CD4-positive, alpha-beta T cell (primary cell): Measurements from ENCODE around the gene KSR2. TPM values are rescaled to one million over a fixed set of nuclear protein-coding genes. Genes with fewer than 3 reads are reported as not detected.
"Not testable (repeated sequence)": the region's sequence is repeated elsewhere in the genome, so short reads cannot be mapped to it uniquely, and the experiment has no call there.

Experiments used
- ATAC-seq: fragments of 200-7000 bp; cut with Tn5 transposase; one replicate; pipeline ENCODE4 v1.10.0; 2022; ENCODE audit warnings: mild to moderate bottlenecking; ENCODE audit not compliant: poor library complexity
- CTCF ChIA-PET: fragments of 350-600 bp; sonication (Branson Sonifier 250); formaldehyde crosslinking; loops from one replicate; lab custom pipeline; 2021; ENCODE audit warnings: antibody characterized with exemption, inconsistent platforms; lab: Charles Lee
- POLR2A ChIA-PET: fragments of 350-600 bp; sonication (Branson Sonifier 250); formaldehyde crosslinking; loops from one replicate; lab custom pipeline; 2021; ENCODE audit warnings: antibody characterized with exemption, inconsistent platforms; lab: Charles Lee
- DNase-seq, 14 experiments: peaks; one replicate each; pipeline ENCODE4 v3.0.0-alpha.2; 2013 to 2020; ENCODE audit warnings: mixed read lengths in 2 of 14
- H3K27ac ChIP-seq, 2 donors: one replicate each; pipeline versions ENCODE4 v1.5.1 to v1.7.0; 2013; ENCODE audit warnings: low read length in 2 of 2, low read depth in 1 of 2, mild to moderate bottlenecking in 1 of 2
- H3K27me3 ChIP-seq, 2 experiments: 1 replicate in 1 of 2; 2 replicates in 1 of 2; pipeline versions ENCODE4 v1.6.1 to v1.7.0; 2013; ENCODE audit warnings: low read length in 2 of 2, control low read depth in 1 of 2, mild to moderate bottlenecking in 1 of 2, moderate library complexity in 1 of 2; ENCODE audit not compliant: insufficient read depth in 2 of 2, control insufficient read depth in 1 of 2
- H3K36me3 ChIP-seq: one replicate; pipeline ENCODE4 v1.6.1; 2013; ENCODE audit warnings: low read length, control low read depth; ENCODE audit not compliant: insufficient read depth
- H3K4me1 ChIP-seq: one replicate; pipeline ENCODE4 v1.6.1; 2013; ENCODE audit warnings: low read length, control low read depth; ENCODE audit not compliant: insufficient read depth
- H3K4me3 ChIP-seq: one replicate; pipeline ENCODE4 v1.5.1; 2013; ENCODE audit warnings: mild to moderate bottlenecking, low read length, moderate library complexity
- H3K9me3 ChIP-seq, 2 experiments: 1 replicate in 1 of 2; 2 replicates in 1 of 2; pipeline versions ENCODE4 v1.6.1 to v1.7.0; 2013; ENCODE audit warnings: low read length in 2 of 2, mild to moderate bottlenecking in 2 of 2, control low read depth in 1 of 2, moderate library complexity in 1 of 2; ENCODE audit not compliant: control insufficient read depth in 1 of 2, insufficient read depth in 1 of 2
- H3K27ac Mint-ChIP-seq: one replicate; pipeline ENCODE4 v1.8.0; 2020; ENCODE audit warnings: mixed read lengths
- H3K27me3 Mint-ChIP-seq: one replicate; pipeline ENCODE4 v1.8.0; 2021; ENCODE audit warnings: mixed read lengths
- H3K36me3 Mint-ChIP-seq: one replicate; pipeline ENCODE4 v1.8.0; 2021; ENCODE audit warnings: low read depth, mixed read lengths
- H3K4me1 Mint-ChIP-seq: one replicate; pipeline ENCODE4 v1.8.0; 2021; ENCODE audit warnings: low read depth, mixed read lengths
- H3K4me3 Mint-ChIP-seq: one replicate; pipeline ENCODE4 v1.8.0; 2020; ENCODE audit warnings: mild to moderate bottlenecking, mixed read lengths
- H3K9me3 Mint-ChIP-seq: one replicate; pipeline ENCODE4 v1.8.0; 2020; ENCODE audit warnings: mixed read lengths
- intact Hi-C, 2 experiments: fragments of 100-400 bp; cut with DNase I in 1 of 2; cut with micrococcal nuclease in 1 of 2; formaldehyde crosslinking; loops; one replicate each; pipeline versions ENCODE4 v1.15.1 to v1.9.0; 2023 to 2025; cut with DNase I, micrococcal nuclease
- total RNA-seq, 174 experiments: library from RNA in 2 of 174; stranded (reverse) in 2 of 174; gene quantifications; one replicate each; pipeline ENCODE4 v1.2.3 and lab custom pipeline; 2021 to 2026
- TF ChIP-seq, protein P1 (sequence below): fragments of 200-600 bp; IDR thresholded peaks from one replicate; pipeline ENCODE4 v1.8.0; 2022; ENCODE audit warnings: antibody characterized with exemption, mild to moderate bottlenecking

Gene KSR2
- total RNA-seq, 2 experiments from 2014 or later = 0.05 to 0.17 TPM

DNA sequence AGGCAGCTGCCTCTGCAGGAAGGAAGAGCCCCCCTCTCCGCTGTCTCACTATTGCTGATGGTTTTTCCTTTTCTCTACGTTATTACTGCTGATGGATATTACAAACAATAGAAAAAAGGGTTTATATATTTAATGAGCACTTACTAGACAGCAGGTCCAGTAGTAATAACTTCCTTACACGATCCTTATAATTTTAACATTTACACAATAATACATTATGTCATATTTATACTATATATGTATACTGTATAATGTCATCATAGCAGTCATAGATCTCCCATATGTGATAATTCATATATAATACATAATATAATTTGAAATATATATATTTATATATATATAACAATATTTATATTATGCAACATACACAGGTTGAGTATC lies 92.4 kb downstream of the KSR2 start:
- H3K36me3 Mint-ChIP-seq = no peaks in the 10 kb centered on the region
- Histone ChIP-seq H3K27me3 (peaks cover 7 to 14% of the 10 kb centered on the region in 2 experiments), H3K9me3 (peaks cover 0 to 5% of the 10 kb centered on the region in 2 experiments), H3K4me3 (no peak overlapping the region), H3K36me3 (no peaks in the 10 kb centered on the region), H3K4me1 (peaks cover 16% of the 10 kb centered on the region), H3K27ac (no peak overlapping the region)
- no peaks in the 10 kb centered on the region for H3K9me3 Mint-ChIP-seq
- TF ChIP-seq, protein P1, sequence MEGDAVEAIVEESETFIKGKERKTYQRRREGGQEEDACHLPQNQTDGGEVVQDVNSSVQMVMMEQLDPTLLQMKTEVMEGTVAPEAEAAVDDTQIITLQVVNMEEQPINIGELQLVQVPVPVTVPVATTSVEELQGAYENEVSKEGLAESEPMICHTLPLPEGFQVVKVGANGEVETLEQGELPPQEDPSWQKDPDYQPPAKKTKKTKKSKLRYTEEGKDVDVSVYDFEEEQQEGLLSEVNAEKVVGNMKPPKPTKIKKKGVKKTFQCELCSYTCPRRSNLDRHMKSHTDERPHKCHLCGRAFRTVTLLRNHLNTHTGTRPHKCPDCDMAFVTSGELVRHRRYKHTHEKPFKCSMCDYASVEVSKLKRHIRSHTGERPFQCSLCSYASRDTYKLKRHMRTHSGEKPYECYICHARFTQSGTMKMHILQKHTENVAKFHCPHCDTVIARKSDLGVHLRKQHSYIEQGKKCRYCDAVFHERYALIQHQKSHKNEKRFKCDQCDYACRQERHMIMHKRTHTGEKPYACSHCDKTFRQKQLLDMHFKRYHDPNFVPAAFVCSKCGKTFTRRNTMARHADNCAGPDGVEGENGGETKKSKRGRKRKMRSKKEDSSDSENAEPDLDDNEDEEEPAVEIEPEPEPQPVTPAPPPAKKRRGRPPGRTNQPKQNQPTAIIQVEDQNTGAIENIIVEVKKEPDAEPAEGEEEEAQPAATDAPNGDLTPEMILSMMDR = no peak
- DNase-seq (no peak), ATAC-seq (no peak)
- H3K27ac Mint-ChIP-seq = no peak overlapping the region
- peaks cover 6% of the 10 kb centered on the region for H3K4me1 Mint-ChIP-seq
- POLR2A ChIA-PET = no interaction called here
- H3K27me3 Mint-ChIP-seq = peaks cover 33% of the 10 kb centered on the region
- CTCF ChIA-PET = interaction anchor here (1.1 kb wide), 1 partner anchor 141 kb away, joined by 3 read pairs; no protein-coding TSS in a partner anchor
- no peak overlapping the region for H3K4me3 Mint-ChIP-seq
- intact Hi-C loops = loop anchor here (5.0 to 10.0 kb wide), 4 partner anchors 156 to 1668 kb away; partner anchors contain the start of gene SUDS3 (in 1 of the 2)

DNA sequence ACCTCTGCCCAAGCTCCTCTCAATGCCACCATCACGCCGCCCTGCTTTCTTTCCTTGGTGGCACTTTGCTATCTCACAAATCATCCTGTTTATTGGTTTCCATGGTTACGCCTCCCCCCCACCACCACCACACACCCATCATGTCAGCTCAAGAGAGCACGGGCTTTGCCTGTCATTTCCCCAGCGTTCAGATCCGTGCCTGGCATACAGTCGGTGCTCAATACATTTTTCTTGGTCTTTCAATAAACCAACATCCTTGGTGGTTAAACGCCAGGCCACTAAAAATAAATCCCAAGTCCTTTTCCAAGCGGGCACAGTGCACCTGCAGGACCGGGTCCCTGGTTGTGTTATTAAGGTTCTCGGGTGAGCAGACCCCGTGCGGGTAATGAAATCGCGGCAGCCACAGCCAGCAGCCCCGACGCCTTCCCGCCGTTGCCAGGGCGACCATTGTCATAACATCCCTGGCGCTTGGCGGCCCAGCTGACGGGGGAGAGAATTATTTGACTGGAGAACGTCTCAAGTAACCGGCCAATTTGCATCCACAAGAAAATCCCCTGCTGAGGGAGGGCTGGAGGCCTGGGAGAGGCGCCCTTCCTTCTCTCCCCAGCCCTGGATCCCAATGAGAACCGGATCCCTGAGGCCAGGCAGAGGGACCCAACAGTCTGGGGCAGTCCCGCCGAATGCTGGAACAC lies 92.9 kb downstream of the KSR2 start:
- intact Hi-C loops = loop anchor here (2.0 to 10.0 kb wide), 5 partner anchors 156 to 1669 kb away; partner anchors contain the start of gene SUDS3 (in 1 of the 2)
- TF ChIP-seq, protein P1 = no peak
- DNase-seq (peak in 13 of 14 experiments; percentile 2 to 81 (median 30)), ATAC-seq (peak; percentile 69)
- ChIA-PET CTCF (interaction anchor here (0.9 to 2.5 kb wide), 4 partner anchors 17 to 179 kb away, joined by 3 to 8 read pairs (median 4); no protein-coding TSS in a partner anchor), POLR2A (interaction anchor here (1.3 kb wide), 1 partner anchor 159 kb away, joined by 4 read pairs; no protein-coding TSS in a partner anchor)
- Histone ChIP-seq H3K4me1 (peaks cover 16% of the 10 kb centered on the region), H3K27me3 (peaks cover 7 to 14% of the 10 kb centered on the region in 2 experiments), H3K9me3 (peaks cover 0 to 5% of the 10 kb centered on the region in 2 experiments), H3K27ac (peak overlapping the region in 1 of 2 donors; percentile 35), H3K4me3 (no peak overlapping the region), H3K36me3 (no peaks in the 10 kb centered on the region)
- Mint-ChIP-seq H3K9me3 (no peaks in the 10 kb centered on the region), H3K36me3 (no peaks in the 10 kb centered on the region), H3K4me3 (peak overlapping the region; percentile 66), H3K27me3 (peaks cover 30% of the 10 kb centered on the region), H3K4me1 (peaks cover 6% of the 10 kb centered on the region), H3K27ac (peak overlapping the region; percentile 79)

DNA sequence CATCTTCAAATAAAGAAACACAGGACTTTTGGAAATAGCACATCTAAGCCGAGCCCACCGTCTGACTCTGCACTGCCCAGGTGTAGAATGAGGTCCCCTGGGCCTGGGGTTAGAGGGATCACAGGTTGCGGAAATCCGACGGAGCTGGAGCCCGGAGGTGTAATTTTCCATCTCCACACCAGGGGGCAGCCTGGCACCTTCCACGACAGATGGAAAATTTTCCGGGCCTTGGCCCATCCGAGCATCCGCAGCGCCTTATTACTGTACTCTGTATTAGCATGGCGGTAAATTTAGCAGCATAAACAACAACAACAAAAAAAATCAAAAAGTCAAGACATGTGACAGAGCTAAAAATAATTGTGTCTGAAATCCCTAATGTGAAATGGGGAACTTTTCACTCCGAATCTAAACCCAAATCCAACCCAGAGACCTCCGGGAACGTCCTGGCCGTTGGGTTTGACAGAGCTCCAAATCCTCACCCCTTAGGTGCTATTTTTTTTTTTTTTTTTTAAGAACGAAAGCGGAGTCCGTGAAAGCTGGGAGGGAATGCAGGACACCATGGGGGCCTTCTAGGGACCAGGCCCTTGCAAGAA lies 93.9 kb downstream of the KSR2 start:
- peaks cover 6% of the 10 kb centered on the region for H3K4me1 Mint-ChIP-seq
- peak; percentile 41 to 76 (median 51) for DNase-seq
- ATAC-seq = peak; percentile 59
- ChIA-PET CTCF (interaction anchor here (0.9 to 2.5 kb wide), 6 partner anchors 18 to 184 kb away, joined by 3 to 9 read pairs (median 4); no protein-coding TSS in a partner anchor), POLR2A (interaction anchor here (1.3 kb wide), 1 partner anchor 160 kb away, joined by 4 read pairs; no protein-coding TSS in a partner anchor)
- Histone ChIP-seq H3K27me3 (peaks cover 7 to 14% of the 10 kb centered on the region in 2 experiments), H3K9me3 (peaks cover 0 to 5% of the 10 kb centered on the region in 2 experiments), H3K4me3 (no peak overlapping the region), H3K4me1 (peaks cover 16% of the 10 kb centered on the region), H3K36me3 (no peaks in the 10 kb centered on the region), H3K27ac (peak overlapping the region in 1 of 2 donors; percentile 35)
- H3K36me3 Mint-ChIP-seq = no peaks in the 10 kb centered on the region
- no peaks in the 10 kb centered on the region for H3K9me3 Mint-ChIP-seq
- no peak overlapping the region for H3K4me3 Mint-ChIP-seq
- H3K27ac Mint-ChIP-seq = peak overlapping the region; percentile 43
- intact Hi-C loops = loop anchor here (2.0 to 10.0 kb wide), 5 partner anchors 157 to 1670 kb away; partner anchors contain the start of gene SUDS3 (in 1 of the 2)
- peaks cover 30% of the 10 kb centered on the region for H3K27me3 Mint-ChIP-seq
- TF ChIP-seq, protein P1 = peak; percentile 80

DNA sequence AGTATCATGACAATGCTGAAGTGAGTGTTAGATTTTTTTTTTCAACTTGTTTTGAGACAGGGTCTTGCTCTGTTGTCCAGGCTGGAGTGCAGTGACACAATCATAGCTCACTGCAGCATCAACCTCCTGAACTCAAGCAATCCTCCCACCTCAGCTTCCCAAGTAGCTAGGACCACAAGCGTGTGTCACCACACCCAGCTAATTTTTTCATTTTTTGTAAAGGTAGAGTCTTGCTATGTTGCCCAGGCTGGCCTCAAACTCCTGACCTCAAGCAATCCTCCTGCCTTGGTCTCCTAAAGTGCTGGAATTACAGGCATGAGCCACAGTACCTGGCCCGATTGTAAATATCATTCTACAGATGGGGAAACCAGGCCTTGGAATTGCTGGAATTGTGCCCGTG lies 94.6 kb downstream of the KSR2 start:
- Histone ChIP-seq H3K4me1 (peaks cover 16% of the 10 kb centered on the region), H3K27me3 (peaks cover 7 to 14% of the 10 kb centered on the region in 2 experiments)
- POLR2A ChIA-PET, H3K4me3 Mint-ChIP-seq, ATAC-seq, H3K4me3 ChIP-seq, H3K36me3 ChIP-seq, H3K9me3 Mint-ChIP-seq, H3K27ac Mint-ChIP-seq, H3K36me3 Mint-ChIP-seq, DNase-seq, H3K27ac ChIP-seq, H3K4me1 Mint-ChIP-seq, H3K9me3 ChIP-seq: not testable (repeated sequence)
- intact Hi-C loops = loop anchor here (2.0 to 10.0 kb wide), 3 partner anchors 163 to 1671 kb away; no protein-coding TSS in a partner anchor
- CTCF ChIA-PET = interaction anchor here (1.2 to 2.5 kb wide), 4 partner anchors 17 to 185 kb away, joined by 4 to 9 read pairs (median 6); no protein-coding TSS in a partner anchor
- peaks cover 30% of the 10 kb centered on the region for H3K27me3 Mint-ChIP-seq
